GM23248 (cell line): ENCODE measurements around the gene CTIF. TPM values are rescaled to one million over a fixed set of nuclear protein-coding genes. Genes with fewer than 3 reads are reported as not detected.

Source experiments
- DNase-seq: peaks from one replicate; pipeline ENCODE4 v3.0.0-alpha.2; 2015
- H2AFZ ChIP-seq: fragments of 200-600 bp; sonication (generic); 2 replicates; pipeline ENCODE4 v1.6.1; 2016; ENCODE audit warnings: antibody characterized with exemption
- H3F3A ChIP-seq: fragments of 200-600 bp; sonication (generic); 2 replicates; pipeline ENCODE4 v1.6.1; 2016; ENCODE audit warnings: mild to moderate bottlenecking, antibody characterized with exemption, mixed run types; ENCODE audit not compliant: insufficient read depth
- H3K27ac ChIP-seq: fragments of 200-600 bp; sonication (generic); 2 replicates; pipeline ENCODE4 v1.5.1; 2016; ENCODE audit warnings: mild to moderate bottlenecking
- H3K27me3 ChIP-seq: fragments of 200-600 bp; sonication (generic); replicated peaks from 2 replicates; pipeline ENCODE4 v1.6.1; 2016; ENCODE audit warnings: mild to moderate bottlenecking; ENCODE audit not compliant: insufficient read depth
- H3K36me3 ChIP-seq: fragments of 200-600 bp; sonication (generic); 2 replicates; pipeline ENCODE4 v1.6.1; 2016; ENCODE audit warnings: low read depth, mild to moderate bottlenecking
- H3K4me1 ChIP-seq: fragments of 200-600 bp; sonication (generic); 2 replicates; pipeline ENCODE4 v1.6.1; 2016; ENCODE audit warnings: mild to moderate bottlenecking; ENCODE audit not compliant: insufficient read depth
- H3K4me2 ChIP-seq: fragments of 200-600 bp; sonication (generic); one replicate; pipeline ENCODE4 v1.6.1; 2016; ENCODE audit warnings: mild to moderate bottlenecking; ENCODE audit not compliant: unreplicated experiment
- H3K4me3 ChIP-seq: fragments of 200-600 bp; sonication (generic); 2 replicates; pipeline ENCODE4 v1.5.1; 2016; ENCODE audit warnings: mild to moderate bottlenecking
- H3K79me2 ChIP-seq: fragments of 200-600 bp; sonication (generic); 2 replicates; pipeline ENCODE4 v1.6.1; 2016; ENCODE audit warnings: mild to moderate bottlenecking; ENCODE audit not compliant: insufficient read depth
- H3K9ac ChIP-seq: fragments of 200-600 bp; sonication (generic); 2 replicates; pipeline ENCODE4 v1.6.1; 2016; ENCODE audit warnings: mild to moderate bottlenecking
- H3K9me2 ChIP-seq: fragments of 200-600 bp; sonication (generic); 2 replicates; pipeline ENCODE4 v1.6.1; 2016; ENCODE audit warnings: mixed run types, mild to moderate bottlenecking, moderate library complexity; ENCODE audit not compliant: insufficient read depth
- H3K9me3 ChIP-seq: fragments of 200-600 bp; sonication (generic); one replicate; pipeline ENCODE4 v1.6.1; 2017; ENCODE audit warnings: low read depth
- H4K20me1 ChIP-seq: fragments of 200-600 bp; sonication (generic); 2 replicates; pipeline ENCODE4 v1.6.0; 2016; ENCODE audit not compliant: insufficient read depth
- EZH2 ChIP-seq: fragments of 200-600 bp; sonication (generic); IDR thresholded peaks from 2 replicates; pipeline ENCODE4 v1.6.1; 2018; ENCODE audit warnings: antibody characterized with exemption, mild to moderate bottlenecking; ENCODE audit not compliant: insufficient read depth, poor library complexity, severe bottlenecking
- EZH2phosphoT487 ChIP-seq: fragments of 200-600 bp; sonication (generic); IDR thresholded peaks from 2 replicates; pipeline ENCODE4 v1.6.1; 2018; ENCODE audit warnings: antibody characterized with exemption, moderate library complexity, mild to moderate bottlenecking, low read depth; ENCODE audit not compliant: insufficient read depth
- WGBS, 2 experiments: methylation state at CpG; one replicate each; pipeline ENCODE4 v1.1.6; 2015 to 2017; ENCODE audit warnings: low lambda C conversion rate in 2 of 2, low coverage in 1 of 2; ENCODE audit errors: missing lambda C conversion rate in 2 of 2; 5-methylcytosine and 5-hydroxymethylcytosine counted together
- in situ Hi-C: fragments of 300-500 bp; cut with MboI; formaldehyde crosslinking; loops from 2 replicates; pipeline ENCODE4 v1.15.0; 2020
- polyA plus RNA-seq: library from polyadenylated mRNA; unstranded; fragments of >200 nt; fragmentation: Nextera tagmentation; extraction: Ambion mirVana; gene quantifications from 2 replicates; pipeline ENCODE4 v1.2.1, GENCODE V29; 2016
- total RNA-seq: library from RNA; depleted of rRNA; stranded (reverse); fragments of >200 nt; shearing (Covaris generic); gene quantifications from 2 replicates; pipeline ENCODE4 v1.2.3, GENCODE V29; 2014

Gene CTIF
- total and polyA plus RNA-seq, 2 experiments from 2014 or later = 21.5 to 46.8 TPM

DNA sequence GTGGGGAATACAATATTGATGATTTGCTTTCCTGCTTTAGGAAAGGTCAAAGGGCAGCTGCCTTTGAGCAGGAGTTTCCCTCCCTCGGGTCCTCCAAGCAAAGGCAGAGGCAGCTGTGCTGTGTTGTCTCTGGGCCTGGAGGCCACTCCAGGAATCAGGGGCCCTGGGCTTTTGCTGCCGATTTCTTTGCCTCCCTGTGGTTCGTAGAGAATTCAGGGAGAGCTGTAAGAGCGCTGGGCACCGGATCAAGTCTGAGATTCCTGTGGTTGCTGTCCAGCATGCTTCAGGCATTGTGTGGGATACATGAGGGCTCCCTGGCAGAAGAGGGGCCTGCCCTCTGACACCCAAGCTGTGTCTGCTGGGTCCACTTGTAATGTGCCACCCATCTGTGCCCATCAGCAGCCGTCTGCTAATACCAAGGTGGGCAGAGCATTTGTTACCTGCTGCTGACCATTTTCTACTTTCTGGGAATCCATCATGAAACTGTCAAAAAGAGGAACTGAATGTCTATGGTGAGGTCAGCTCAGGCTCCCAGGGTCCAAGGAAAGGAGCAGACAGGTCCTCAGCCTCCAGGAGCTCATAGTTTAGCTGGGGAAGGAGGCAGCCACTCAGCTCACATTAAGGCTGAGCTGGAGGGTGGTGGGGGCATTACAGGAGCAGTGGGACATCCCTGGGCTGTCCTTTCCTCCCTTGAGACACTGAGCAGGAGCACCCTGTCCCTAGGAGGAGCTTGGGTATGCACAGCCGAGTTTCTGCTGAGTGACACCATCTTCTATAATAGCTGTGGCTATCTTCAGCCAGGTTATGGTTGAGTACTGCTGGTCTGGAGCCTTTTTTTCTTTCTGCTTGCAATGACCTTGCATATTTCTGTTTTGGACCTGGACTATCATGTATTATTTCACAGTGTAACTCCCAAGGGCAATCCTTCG is 68.5 kb downstream of the CTIF start:
- no peak overlapping the region for H2AFZ ChIP-seq
- H3K36me3 ChIP-seq = no peaks in the 10 kb centered on the region; the same call in 1 of the 2 replicates
- H3K9me3 ChIP-seq = no peaks in the 10 kb centered on the region
- H3F3A ChIP-seq = 0 out of 2 replicates have a peak, but pooled peaks cover 11% of the 10 kb centered on the region
- no peak overlapping the region for H3K9ac ChIP-seq
- no peaks in the 10 kb centered on the region for H3K9me2 ChIP-seq
- peaks cover 97% of the 10 kb centered on the region for H3K79me2 ChIP-seq
- peak overlapping the region; percentile 52 for H3K4me2 ChIP-seq
- TF ChIP-seq EZH2phosphoT487 = no peak
- TF ChIP-seq EZH2 = no peak
- WGBS, 2 experiments = 67 to 76% methylated on average over 8 of the region's 8 CpGs
- peak overlapping the region; percentile 14 for H3K27ac ChIP-seq
- peaks cover 28% of the 10 kb centered on the region for H3K4me1 ChIP-seq
- DNase-seq = peak; percentile 87
- in situ Hi-C loops = no loop called here
- no peaks in the 10 kb centered on the region for H3K27me3 ChIP-seq
- peaks cover 36% of the 10 kb centered on the region; the same call in 1 of the 2 replicates for H4K20me1 ChIP-seq
- no peak overlapping the region for H3K4me3 ChIP-seq

DNA sequence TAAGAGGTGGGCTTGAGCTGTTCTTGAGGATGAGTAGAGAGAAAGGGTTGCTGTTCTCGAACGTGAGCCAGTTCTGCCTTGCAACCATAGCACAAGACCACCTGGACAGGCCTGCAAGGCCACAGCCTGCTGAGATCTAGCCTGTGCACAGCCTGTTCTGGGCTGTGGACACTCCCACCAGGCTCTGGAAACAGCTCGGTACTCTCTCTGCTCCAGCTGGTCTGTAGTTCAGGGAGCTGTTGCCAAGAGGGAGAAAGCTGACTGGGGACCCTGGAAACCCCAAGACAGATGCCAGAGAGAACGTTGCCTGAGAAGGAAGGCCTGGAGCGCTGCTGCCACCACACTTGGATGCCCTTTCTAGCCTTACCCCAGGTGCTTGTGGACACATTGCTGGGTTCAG is 69.8 kb downstream of the CTIF start:
- no peak for TF ChIP-seq EZH2phosphoT487
- no peak for TF ChIP-seq EZH2
- H3K4me2 ChIP-seq = no peak overlapping the region
- H3K27me3 ChIP-seq = no peaks in the 10 kb centered on the region
- in situ Hi-C loops = no loop called here
- WGBS, 2 experiments = 68 to 71% methylated on average over 5 of the region's 5 CpGs
- no peak overlapping the region for H3K9ac ChIP-seq
- no peak overlapping the region for H2AFZ ChIP-seq
- no peaks in the 10 kb centered on the region for H3K9me2 ChIP-seq
- peaks cover 28% of the 10 kb centered on the region for H3K4me1 ChIP-seq
- H3K27ac ChIP-seq = no peak overlapping the region
- peaks cover 99% of the 10 kb centered on the region for H3K79me2 ChIP-seq
- H3K4me3 ChIP-seq = no peak overlapping the region
- H3F3A ChIP-seq = 0 out of 2 replicates have a peak, but pooled peaks cover 11% of the 10 kb centered on the region
- no peaks in the 10 kb centered on the region; the same call in 1 of the 2 replicates for H3K36me3 ChIP-seq
- H3K9me3 ChIP-seq = no peaks in the 10 kb centered on the region
- peaks cover 33% of the 10 kb centered on the region; the same call in 1 of the 2 replicates for H4K20me1 ChIP-seq
- DNase-seq = no peak

DNA sequence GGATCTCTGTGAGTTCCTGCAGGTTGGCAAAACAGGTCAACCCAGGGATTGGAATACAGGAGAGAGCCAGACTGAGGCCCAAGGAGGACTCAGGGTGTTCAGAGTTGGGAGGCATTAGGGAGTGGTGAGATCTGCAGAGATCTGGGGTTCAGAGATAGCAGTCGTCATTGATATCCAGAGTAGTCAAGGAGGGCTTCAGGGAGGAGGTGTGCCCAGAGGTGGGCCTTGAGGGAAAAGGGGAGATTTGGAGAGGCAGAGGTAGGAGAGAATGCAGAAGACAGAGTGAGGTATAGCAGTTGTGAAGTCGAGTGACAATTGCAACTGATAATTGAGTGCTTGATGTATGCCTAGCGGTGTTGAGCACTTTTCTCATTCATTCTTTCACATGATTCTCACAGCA is 70.3 kb downstream of the CTIF start:
- in situ Hi-C loops = no loop called here

DNA sequence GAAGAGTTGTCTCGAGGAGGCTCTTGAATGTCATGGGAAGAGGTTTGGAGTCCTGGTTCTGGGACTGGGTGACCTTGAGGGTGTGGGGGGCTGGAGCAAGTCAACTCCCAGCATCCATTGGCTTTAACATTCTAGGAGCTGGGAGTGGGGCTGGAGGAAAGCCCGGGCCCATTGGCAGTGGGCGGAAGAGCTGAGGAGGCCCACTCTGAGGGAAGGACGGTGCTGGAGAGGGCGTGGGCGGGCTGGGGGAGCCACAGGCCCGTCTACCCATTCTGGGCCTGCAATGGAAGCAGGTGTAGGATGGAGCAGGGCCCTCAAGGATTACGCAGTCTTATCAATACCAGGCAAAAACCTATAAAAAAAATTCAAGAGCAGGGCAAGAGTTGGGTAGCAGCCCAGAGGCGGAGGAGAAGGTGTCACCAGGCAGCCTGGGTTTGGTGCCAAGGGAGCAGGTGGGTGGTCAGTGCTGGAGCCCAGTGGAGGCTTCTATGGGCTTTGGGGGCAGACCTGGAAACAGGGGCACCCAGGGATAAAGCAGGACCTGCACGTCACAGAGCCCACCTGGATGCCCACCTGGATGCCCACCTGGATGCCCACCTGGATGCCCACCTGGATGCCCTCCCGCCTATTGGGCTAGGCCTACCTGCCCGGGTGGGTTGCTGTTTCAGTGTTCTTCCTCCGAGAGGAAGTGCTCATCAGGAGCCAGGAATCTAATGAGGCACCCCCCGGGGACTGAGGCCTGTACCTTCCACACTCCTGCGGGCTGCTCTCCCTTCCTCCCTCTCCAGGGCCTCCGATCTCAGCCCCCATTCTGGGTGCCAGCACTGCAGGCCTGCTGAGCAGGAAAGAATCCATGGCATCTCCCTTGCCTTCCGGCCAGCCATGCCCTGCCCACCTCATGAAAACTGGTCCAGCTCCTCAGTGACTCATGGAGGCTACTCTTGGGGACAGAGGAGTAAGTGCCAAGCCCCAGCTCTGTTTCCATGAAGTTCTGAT is 71.3 kb downstream of the CTIF start:
- WGBS, 2 experiments = 79 to 81% methylated on average over 17 of the region's 17 CpGs
- Histone ChIP-seq H3F3A (0 out of 2 replicates have a peak, but pooled peaks cover 7% of the 10 kb centered on the region), H3K79me2 (peaks cover 100% of the 10 kb centered on the region), H3K36me3 (no peaks in the 10 kb centered on the region), H3K4me1 (peaks cover 28% of the 10 kb centered on the region), H4K20me1 (peaks cover 31% of the 10 kb centered on the region; the same call in 1 of the 2 replicates), H3K9ac (no peak overlapping the region), H3K27me3 (no peaks in the 10 kb centered on the region), H2AFZ (no peak overlapping the region), H3K9me3 (no peaks in the 10 kb centered on the region), H3K4me3 (no peak overlapping the region), H3K27ac (no peak overlapping the region), H3K4me2 (no peak overlapping the region), H3K9me2 (no peaks in the 10 kb centered on the region)
- in situ Hi-C loops = no loop called here
- TF ChIP-seq EZH2 (no peak), EZH2phosphoT487 (no peak)
- peak; percentile 62 for DNase-seq

More for the DNA sequence above, 70.3 kb downstream of the CTIF start:
- Histone ChIP-seq H3K4me1 (peaks cover 28% of the 10 kb centered on the region), H3K27me3 (no peaks in the 10 kb centered on the region), H3K79me2 (peaks cover 100% of the 10 kb centered on the region), H3K4me2 (no peak overlapping the region), H3K9ac (no peak overlapping the region), H2AFZ (no peak overlapping the region), H3F3A (0 out of 2 replicates have a peak, but pooled peaks cover 11% of the 10 kb centered on the region), H4K20me1 (peaks cover 33% of the 10 kb centered on the region; the same call in 1 of the 2 replicates), H3K9me2 (no peaks in the 10 kb centered on the region), H3K4me3 (no peak overlapping the region), H3K36me3 (no peaks in the 10 kb centered on the region; the same call in 1 of the 2 replicates), H3K27ac (no peak overlapping the region), H3K9me3 (no peaks in the 10 kb centered on the region)
- no peak for DNase-seq
- no peak for TF ChIP-seq EZH2phosphoT487
- TF ChIP-seq EZH2 = no peak
- 70 to 85% methylated on average over 3 of the region's 3 CpGs for WGBS, 2 experiments
